NCI-H82 (cell line): Measurements from ENCODE around the gene FLRT3.

Experiments
- DNase-seq: peaks from one replicate; lab custom pipeline; 2025; lab: John Stamatoyannopoulos, UW

Gene FLRT3

GRCh38 chr20:14337400-14338171 lies at the start of gene FLRT3:
FLRT3 (minus strand) TSS chr20:14337612; CDS start chr20:14327506, 10,106 bp downstream.
- DNase-seq, result peak; percentile 98

- DNase-seq, result no peak
These were observed 49.3 kb upstream of the FLRT3 start for GRCh38 chr20:14386726-14387125.

GRCh38 chr20:14385176-14385740 lies 47.8 kb upstream of the FLRT3 start:
- DNase-seq, result no peak

GRCh38 chr20:14384416-14385175 lies 47.2 kb upstream of the FLRT3 start:
- no peak for DNase-seq

GRCh38 chr20:14383335-14383734 lies 45.9 kb upstream of the FLRT3 start:
- DNase-seq, result no peak

- DNase-seq, result peak; percentile 17
These were observed 40.9 kb upstream of the FLRT3 start for GRCh38 chr20:14378326-14378725.

GRCh38 chr20:14375416-14375985 lies 38.1 kb upstream of the FLRT3 start:
- DNase-seq, result peak; percentile 67

GRCh38 chr20:14374196-14374595 lies 36.8 kb upstream of the FLRT3 start:
- peak; percentile 30 for DNase-seq

- DNase-seq, result no peak
These were observed 24.3 kb upstream of the FLRT3 start for GRCh38 chr20:14361509-14362345.

GRCh38 chr20:14360416-14360815 lies 23.0 kb upstream of the FLRT3 start:
- no peak for DNase-seq

- no peak for DNase-seq
These were observed 18.4 kb upstream of the FLRT3 start for GRCh38 chr20:14355791-14356190.

GRCh38 chr20:14344746-14345145 lies 7.3 kb upstream of the FLRT3 start:
- peak; percentile 94 for DNase-seq

- DNase-seq, result no peak
These were observed 6.2 kb upstream of the FLRT3 start for GRCh38 chr20:14343491-14344065.

- DNase-seq, result no peak
These were observed 5.5 kb upstream of the FLRT3 start for GRCh38 chr20:14342918-14343317.

- no peak for DNase-seq
These were observed 4.4 kb upstream of the FLRT3 start for GRCh38 chr20:14341801-14342200.

GRCh38 chr20:14336686-14337085 lies 726 bp downstream of the FLRT3 start:
- peak; percentile 83 for DNase-seq

- no peak for DNase-seq
These were observed 2.4 kb downstream of the FLRT3 start for GRCh38 chr20:14335052-14335451.

- peak; percentile 83 for DNase-seq
These were observed 3.0 kb downstream of the FLRT3 start for GRCh38 chr20:14334306-14334930.

- DNase-seq, result no peak
These were observed 3.7 kb downstream of the FLRT3 start for GRCh38 chr20:14333721-14334120.

GRCh38 chr20:14332866-14333265 lies 4.5 kb downstream of the FLRT3 start:
- DNase-seq, result no peak

GRCh38 chr20:14331646-14332045 lies 5.8 kb downstream of the FLRT3 start:
- no peak for DNase-seq
